Measurements from ENCODE around the gene MESD. TPM values are rescaled to one million over a fixed set of nuclear protein-coding genes. Genes with fewer than 3 reads are reported as not detected.

Gene MESD
- total and polyA plus RNA-seq, 2 of the 4 experiments (the other 2 are of a cell fraction): 10.0 to 14.0 TPM

GRCh38 chr15:80984856-80985255 is 4.8 kb downstream of the MESD start:
- POLR2A ChIA-PET (ENCODE audit: unreplicated experiment): no interaction called here
- CTCF ChIA-PET: interaction anchor here (2.0 kb wide), 1 partner anchor 15 kb away, joined by 6 read pairs; no protein-coding TSS in a partner anchor

More at GRCh38 chr15:80984856-80985255, 4.8 kb downstream of the MESD start:
- no peak overlapping the region for H3K4me3 ChIP-seq (ENCODE audit: insufficient read depth, low read depth, low read length)
- ATAC-seq (ENCODE audit: low read depth): no peak
- no peak overlapping the region for H2BK15ac ChIP-seq (ENCODE audit: low read depth, low read length)
- H3K9me1 ChIP-seq (ENCODE audit: insufficient read depth, low read length): peaks cover 14% of the 10 kb centered on the region
- BruUV-seq (replicated peaks): no TSS peak
- in situ Hi-C loops (cut with MboI; ENCODE audit: low sequenced_read_pairs): no loop called here
- no peak for DNase-seq
- H3K36me3 ChIP-seq (ENCODE audit: control insufficient read depth, insufficient read depth, low read length): peaks cover 6% of the 10 kb centered on the region
- no peak overlapping the region for H2AK9ac ChIP-seq (replicated peaks; ENCODE audit: low read depth, low read length, poor library complexity)
- no peak overlapping the region for H4K91ac ChIP-seq (ENCODE audit: insufficient read depth, low read depth, low read length)
- H2BK20ac ChIP-seq (ENCODE audit: low read depth, low read length): no peak overlapping the region
- intact Hi-C loops (cut with micrococcal nuclease): no loop called here
- no peak overlapping the region for H3K4ac ChIP-seq (ENCODE audit: low read depth, low read length)
- no peak overlapping the region for H3K56ac ChIP-seq (ENCODE audit: extremely low read depth, insufficient read depth, low read length)
- no peak overlapping the region for H2AFZ ChIP-seq (replicated peaks; ENCODE audit: low read length, poor library complexity)
- no peaks in the 10 kb centered on the region for H3K27me3 ChIP-seq (ENCODE audit: control insufficient read depth, insufficient read depth, low read length)
- no peak overlapping the region for H3K18ac ChIP-seq (ENCODE audit: low read depth, low read length)
- peaks cover 27 to 76% of the 10 kb centered on the region in 2 experiments for H3K79me1 ChIP-seq (ENCODE audit: low read depth in 1 of 2, low read length in 2 of 2)
- 90% methylated on average over 5 of the region's 9 CpGs; no CpG with 5 or more reads in 1 of the 2 experiments for WGBS, 2 experiments (ENCODE audit: extremely low coverage in 2 of 2, insufficient read length in 1 of 2)
- peaks cover 25% of the 10 kb centered on the region; the same call in 1 of the 2 replicates for H4K20me1 ChIP-seq (ENCODE audit: insufficient read depth, low read length)
- 0 out of 2 replicates have a peak overlapping the region, but pooled peaks have one; percentile 13 for H3K23ac ChIP-seq (ENCODE audit: low read depth, low read length)
- H3K9ac ChIP-seq (ENCODE audit: low read depth, low read length): no peak overlapping the region
- no peak overlapping the region for H4K5ac ChIP-seq (ENCODE audit: low read depth, low read length)
- peaks cover 5% of the 10 kb centered on the region for H3K4me1 ChIP-seq (ENCODE audit: control insufficient read depth, insufficient read depth, low read length)
- no peak for TF ChIP-seq USF2 (IDR thresholded peaks at IDR 0.05; ENCODE audit: low read depth, low read length)
- no peak for TF ChIP-seq CEBPB (IDR thresholded peaks at IDR 0.05; ENCODE audit: low read depth, low read length)
- no peak for TF ChIP-seq ELK1 (IDR thresholded peaks at IDR 0.05; ENCODE audit: borderline replicate concordance, low read depth, low read length)
- no peaks in the 10 kb centered on the region for H3K9me3 ChIP-seq (ENCODE audit: control insufficient read depth, insufficient read depth, low read length)
- no peak overlapping the region for H3K14ac ChIP-seq (replicated peaks; ENCODE audit: low read depth, low read length)
- H3K27ac ChIP-seq (ENCODE audit: insufficient read depth, low read length): no peak overlapping the region
- H2BK120ac ChIP-seq (ENCODE audit: low read depth, low read length): no peak overlapping the region
- dilution Hi-C loops (cut with HindIII; ENCODE audit: low sequenced_read_pairs, unreplicated experiment): no loop called here
- H2AK5ac ChIP-seq (ENCODE audit: low read depth, low read length): no peak overlapping the region
- H3K4me2 ChIP-seq (ENCODE audit: low read depth, low read length): no peak overlapping the region
- no peak overlapping the region for H2BK5ac ChIP-seq (ENCODE audit: low read depth, low read length, poor library complexity, severe bottlenecking)
- no peak overlapping the region for H4K8ac ChIP-seq (ENCODE audit: low read depth in 2 of 2, low read length in 2 of 2)

All from IMR-90 (cell line).